Esophagus squamous epithelium (tissue), 5 donors: Measurements from ENCODE around the gene KHDC1L. TPM values are rescaled to one million over a fixed set of nuclear protein-coding genes. Genes with fewer than 3 reads are reported as not detected.

Experiments used
- DNase-seq: peaks from one replicate; lab custom pipeline; 2025; lab: John Stamatoyannopoulos, UW
- H3K27ac ChIP-seq, 4 donors: fragments of 200-600 bp; sonication (generic); one replicate each; pipeline ENCODE4 v1.5.1; 2016 to 2019; ENCODE audit warnings: mild to moderate bottlenecking in 1 of 4
- H3K27me3 ChIP-seq, 4 donors: fragments of 200-600 bp; sonication (generic); 1 replicate in 3 of 4; 2 replicates in 1 of 4; pipeline versions ENCODE4 v1.5.1 to v1.6.0; 2017 to 2021; ENCODE audit warnings: antibody characterized with exemption in 1 of 4
- H3K36me3 ChIP-seq, 3 donors: fragments of 200-600 bp; sonication (generic); one replicate each; pipeline ENCODE4 v1.5.1; 2016 to 2019
- H3K4me1 ChIP-seq, 3 donors: fragments of 200-600 bp; sonication (generic); one replicate each; pipeline ENCODE4 v1.5.1; 2017 to 2019
- H3K4me3 ChIP-seq, 4 donors: fragments of 200-600 bp; sonication (generic); 1 replicate in 3 of 4; 2 replicates in 1 of 4; pipeline ENCODE4 v1.5.1; 2016 to 2019; ENCODE audit warnings: mild to moderate bottlenecking in 2 of 4, moderate library complexity in 1 of 4
- H3K9me3 ChIP-seq, 3 donors: fragments of 200-600 bp; sonication (generic); one replicate each; pipeline ENCODE4 v1.5.1; 2016 to 2019
- CTCF ChIP-seq, 6 experiments: fragments of 450-650 bp in 4 of 6; fragments of 200-600 bp in 2 of 6; sonication (generic) in 2 of 6; IDR thresholded peaks; one replicate each; pipeline ENCODE4 v1.5.1; 2016 to 2019; ENCODE audit warnings: antibody characterized with exemption in 6 of 6, mild to moderate bottlenecking in 4 of 6, moderate library complexity in 4 of 6
- POLR2A ChIP-seq, 4 donors: fragments of 450-650 bp; IDR thresholded peaks; one replicate each; pipeline ENCODE4 v1.6.1; 2017; ENCODE audit warnings: antibody characterized with exemption in 4 of 4, mild to moderate bottlenecking in 4 of 4, moderate library complexity in 3 of 4
- WGBS, 2 donors: methylation state at CpG; one replicate each; pipeline ENCODE4 v1.1.5; 2018; 5-methylcytosine and 5-hydroxymethylcytosine counted together
- intact Hi-C: fragments of 100-400 bp; cut with DNase I; formaldehyde crosslinking; loops from one replicate; pipeline ENCODE4 v1.15.0; 2022
- total RNA-seq, 4 donors: library from RNA; depleted of rRNA; stranded (reverse); fragments of >200 nt; gene quantifications; one replicate each; pipeline ENCODE4 v1.1.0, GENCODE V29; 2016
- donor health status: DM: yes; HTN: yes; CAD: no.

The KHDC1L gene
- total RNA-seq, 4 donors from 2014 or later = not detected

- Histone ChIP-seq H3K4me1 (peaks cover 0 to 6% (median 0%) of the 10 kb centered on the region in 3 donors), H3K4me3 (no peak overlapping the region), H3K27ac (no peak overlapping the region), H3K36me3 (no peaks in the 10 kb centered on the region), H3K27me3 (peaks cover 0 to 14% (median 0%) of the 10 kb centered on the region in 4 donors), H3K9me3 (no peaks in the 10 kb centered on the region)
- TF ChIP-seq POLR2A (IDR thresholded peaks at IDR 0.05) (no peak), CTCF (IDR thresholded peaks at IDR 0.05) (no peak)
- intact Hi-C loops = loop anchor here (5.0 kb wide), 1 partner anchor 770 kb away; no protein-coding TSS in a partner anchor
- no peak for DNase-seq
- WGBS, 2 donors = 84 to 86% methylated on average over 2 of the region's 2 CpGs
These were observed 43.2 kb downstream of the KHDC1L start for GRCh38 chr6:73182021-73182607.

- Histone ChIP-seq H3K36me3 (no peaks in the 10 kb centered on the region), H3K4me3 (peak overlapping the region in 2 of 4 donors; percentile 16 to 52), H3K27ac (no peak overlapping the region), H3K4me1 (peaks cover 0 to 6% (median 0%) of the 10 kb centered on the region in 3 donors), H3K9me3 (no peaks in the 10 kb centered on the region), H3K27me3 (peaks cover 0 to 21% (median 0%) of the 10 kb centered on the region in 4 donors)
- intact Hi-C loops = loop anchor here (5.0 kb wide), 1 partner anchor 769 kb away; no protein-coding TSS in a partner anchor
- DNase-seq = no peak
- WGBS, 2 donors = 17 to 21% methylated on average over 7 of the region's 7 CpGs
- TF ChIP-seq CTCF (IDR thresholded peaks at IDR 0.05) (peak; percentile 70 to 88 (median 76)), POLR2A (IDR thresholded peaks at IDR 0.05) (no peak)
These were observed 44.3 kb downstream of the KHDC1L start for GRCh38 chr6:73180763-73181619.

- 64 to 71% methylated on average over 6 of the region's 6 CpGs for WGBS, 2 donors
- TF ChIP-seq POLR2A (IDR thresholded peaks at IDR 0.05) (no peak), CTCF (IDR thresholded peaks at IDR 0.05) (no peak)
- intact Hi-C loops = loop anchor here (5.0 kb wide), 1 partner anchor 768 kb away; no protein-coding TSS in a partner anchor
These were observed 45.1 kb downstream of the KHDC1L start for GRCh38 chr6:73180076-73180738.

GRCh38 chr6:73177221-73177944 is 47.9 kb downstream of the KHDC1L start:
- peaks cover 0 to 28% (median 0%) of the 10 kb centered on the region in 4 donors for H3K27me3 ChIP-seq
- H3K4me3 ChIP-seq = no peak overlapping the region
- peaks cover 0 to 6% (median 0%) of the 10 kb centered on the region in 3 donors for H3K4me1 ChIP-seq
- WGBS, 2 donors = 77% methylated on average over 5 of the region's 5 CpGs
- DNase-seq = no peak
- H3K36me3 ChIP-seq = no peaks in the 10 kb centered on the region
- TF ChIP-seq CTCF (IDR thresholded peaks at IDR 0.05) (no peak), POLR2A (IDR thresholded peaks at IDR 0.05) (no peak)
- H3K27ac ChIP-seq = no peak overlapping the region
- H3K9me3 ChIP-seq = no peaks in the 10 kb centered on the region
- intact Hi-C loops = no loop called here

More at GRCh38 chr6:73180076-73180738, 45.1 kb downstream of the KHDC1L start:
- no peak overlapping the region for H3K27ac ChIP-seq
- DNase-seq = no peak
- peaks cover 0 to 26% (median 0%) of the 10 kb centered on the region in 4 donors for H3K27me3 ChIP-seq
- no peak overlapping the region for H3K4me3 ChIP-seq
- H3K36me3 ChIP-seq = no peaks in the 10 kb centered on the region
- no peaks in the 10 kb centered on the region for H3K9me3 ChIP-seq
- H3K4me1 ChIP-seq = peaks cover 0 to 6% (median 0%) of the 10 kb centered on the region in 3 donors
